HG02642 (cell line): ENCODE measurements around the gene SERINC4.
"Not testable (repeated sequence)": the region's sequence is repeated elsewhere in the genome, so short reads cannot be mapped to it uniquely, and the experiment has no call there.

ENCODE experiments used
- ATAC-seq: cut with Tn5 transposase; IDR thresholded peaks from one replicate; pipeline ENCODE4 v1.9.1; 2021; ENCODE audit warnings: mild to moderate bottlenecking; ENCODE audit not compliant: unreplicated experiment, poor library complexity

Gene SERINC4

GRCh38 chr15:43799945-43800285 is at the start of gene SERINC4:
SERINC4 (minus strand) TSS chr15:43800220; CDS start chr15:43799986, 234 bp downstream.
- no peak for ATAC-seq

GRCh38 chr15:43845421-43845820 is 45.4 kb upstream of the SERINC4 start:
- no peak for ATAC-seq

- ATAC-seq: not testable (repeated sequence)
Measured at GRCh38 chr15:43832485-43832884, 32.5 kb upstream of the SERINC4 start.

GRCh38 chr15:43831519-43832052 is 31.6 kb upstream of the SERINC4 start:
- not testable (repeated sequence) for ATAC-seq

- ATAC-seq: not testable (repeated sequence)
Measured at GRCh38 chr15:43830691-43831275, 30.8 kb upstream of the SERINC4 start.

GRCh38 chr15:43829951-43830540 is 30.0 kb upstream of the SERINC4 start:
- ATAC-seq: not testable (repeated sequence)

GRCh38 chr15:43828061-43828657 is 28.1 kb upstream of the SERINC4 start:
- ATAC-seq: no peak

GRCh38 chr15:43826508-43827341 is 26.7 kb upstream of the SERINC4 start, which contains the start of gene WDR76:
WDR76 (plus strand) TSS chr15:43827002; CDS start chr15:43827033, 31 bp downstream.
- ATAC-seq: peak; percentile 75

GRCh38 chr15:43826029-43826507 is 26.0 kb upstream of the SERINC4 start:
- ATAC-seq: no peak

GRCh38 chr15:43825305-43825704 is 25.3 kb upstream of the SERINC4 start:
- ATAC-seq: not testable (repeated sequence)

GRCh38 chr15:43824302-43825246 is 24.6 kb upstream of the SERINC4 start, which contains the start of gene MFAP1:
MFAP1 (minus strand) TSS chr15:43824690; CDS start chr15:43824569, 121 bp downstream.
- peak; percentile 76 for ATAC-seq

GRCh38 chr15:43821505-43821904 is 21.5 kb upstream of the SERINC4 start:
- ATAC-seq: no peak

GRCh38 chr15:43815064-43815463 is 15.0 kb upstream of the SERINC4 start:
- not testable (repeated sequence) for ATAC-seq

- peak; percentile 62 for ATAC-seq
Measured at GRCh38 chr15:43808960-43809678, 9.1 kb upstream of the SERINC4 start.

GRCh38 chr15:43808435-43808950 is 8.5 kb upstream of the SERINC4 start:
- no peak for ATAC-seq

- ATAC-seq: not testable (repeated sequence)
Measured at GRCh38 chr15:43802676-43803075, 2.7 kb upstream of the SERINC4 start.

- peak; percentile 88 for ATAC-seq
Measured at GRCh38 chr15:43800286-43801141, 494 bp upstream of the SERINC4 start, which contains the start of gene HYPK. HYPK (plus strand) TSS chr15:43800599; CDS start chr15:43800623, 24 bp downstream.
